Right atrium auricular region (tissue), 2 donors: Measurements from ENCODE around the gene UCN3. TPM values are rescaled to one million over a fixed set of nuclear protein-coding genes. Genes with fewer than 3 reads are reported as not detected.

Source experiments
- DNase-seq: peaks from one replicate; pipeline ENCODE4 v3.0.0-alpha.2; 2019; ENCODE audit warnings: low spot score
- H3K27ac ChIP-seq, 2 donors: fragments of 200-600 bp; sonication (generic); 1 replicate in 1 of 2; 2 replicates in 1 of 2; pipeline ENCODE4 v1.5.1; 2016 to 2019
- H3K27me3 ChIP-seq, 2 donors: fragments of 200-600 bp; sonication (generic); one replicate each; pipeline versions ENCODE4 v1.5.1 to v1.6.0; 2017 to 2019
- H3K36me3 ChIP-seq: fragments of 200-600 bp; sonication (generic); one replicate; pipeline ENCODE4 v1.5.1; 2016
- H3K4me1 ChIP-seq, 2 donors: fragments of 200-600 bp; sonication (generic); one replicate each; pipeline versions ENCODE4 v1.5.1 to v1.6.0; 2017 to 2019
- H3K4me3 ChIP-seq, 2 donors: fragments of 200-600 bp; sonication (generic); 1 replicate in 1 of 2; 2 replicates in 1 of 2; pipeline ENCODE4 v1.5.1; 2017 to 2019; ENCODE audit warnings: mild to moderate bottlenecking in 1 of 2, moderate library complexity in 1 of 2
- H3K9me3 ChIP-seq, 2 donors: fragments of 200-600 bp; sonication (generic); one replicate each; pipeline ENCODE4 v1.5.1; 2019
- CTCF ChIP-seq, 2 donors: fragments of 200-600 bp; sonication (generic); IDR thresholded peaks; one replicate each; pipeline ENCODE4 v1.5.1; 2019; ENCODE audit warnings: antibody characterized with exemption in 2 of 2
- total RNA-seq, 2 donors: library from RNA; depleted of rRNA; stranded (reverse); fragments of >200 nt; gene quantifications; one replicate each; pipeline ENCODE4 v1.1.0, GENCODE V29; 2016

The UCN3 gene
- total RNA-seq, 2 donors from 2014 or later: not detected

DNA sequence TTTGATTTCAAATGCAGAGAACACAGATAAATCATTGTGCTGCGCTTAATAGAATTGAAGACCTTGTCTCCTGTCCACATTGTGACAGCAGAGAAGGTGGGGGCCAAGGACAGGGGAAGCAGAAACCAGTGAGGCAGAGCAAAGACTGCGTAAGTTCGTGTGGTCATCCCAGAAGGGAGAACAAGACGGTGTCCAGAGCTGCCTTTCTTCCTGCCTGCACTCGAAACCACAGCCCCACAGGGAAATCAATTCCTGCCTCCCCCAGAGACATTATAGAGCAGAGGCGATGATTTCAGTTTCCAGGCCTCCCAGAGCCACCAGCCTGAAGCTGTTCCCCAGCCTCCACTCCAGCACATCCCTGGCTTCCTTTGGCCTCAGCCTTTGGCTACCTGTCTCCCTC is 39.7 kb upstream of the UCN3 start:
- Histone ChIP-seq H3K27ac (no peak overlapping the region), H3K27me3 (no peaks in the 10 kb centered on the region), H3K4me3 (no peak overlapping the region), H3K36me3 (no peaks in the 10 kb centered on the region), H3K4me1 (no peaks in the 10 kb centered on the region), H3K9me3 (no peaks in the 10 kb centered on the region)
- no peak for TF ChIP-seq CTCF (IDR thresholded peaks at IDR 0.05)
- no peak for DNase-seq

DNA sequence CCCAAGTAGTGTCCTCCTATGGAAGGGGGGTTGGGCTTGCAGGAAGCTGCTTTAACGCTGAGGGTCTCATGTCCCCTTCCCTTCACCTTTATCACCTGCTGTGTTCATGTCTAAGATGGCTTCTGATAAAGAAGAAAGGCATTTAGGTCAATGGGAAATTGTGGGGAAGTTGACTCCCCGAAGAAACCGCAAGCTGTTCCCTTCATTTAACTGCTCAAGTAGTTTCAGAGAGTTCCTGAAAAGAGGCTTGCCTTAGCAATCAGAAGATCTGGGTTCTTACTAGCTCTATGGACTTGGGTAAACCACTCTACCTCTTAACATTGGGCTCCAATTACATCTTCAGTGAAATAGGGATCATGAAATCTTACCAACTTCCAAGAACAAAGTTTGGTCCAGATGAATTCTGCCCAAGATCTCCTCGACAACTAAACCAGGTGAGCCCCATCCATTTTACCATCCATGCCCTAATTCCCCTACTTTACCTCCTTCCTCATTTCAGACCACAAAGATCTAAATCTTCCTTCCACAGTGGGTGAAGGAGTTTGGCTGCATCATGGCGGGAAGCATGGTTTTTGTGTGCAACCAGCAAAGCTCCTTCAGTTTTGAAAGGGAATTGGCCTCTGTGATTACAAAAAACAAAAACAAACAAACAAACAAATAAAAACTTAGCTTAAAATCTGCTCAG is 30.4 kb upstream of the UCN3 start:
- no peaks in the 10 kb centered on the region for H3K36me3 ChIP-seq
- H3K9me3 ChIP-seq: no peaks in the 10 kb centered on the region
- no peak overlapping the region for H3K27ac ChIP-seq
- no peak for TF ChIP-seq CTCF (IDR thresholded peaks at IDR 0.05)
- H3K27me3 ChIP-seq: no peaks in the 10 kb centered on the region
- H3K4me1 ChIP-seq: no peaks in the 10 kb centered on the region
- no peak overlapping the region for H3K4me3 ChIP-seq
- no peak for DNase-seq

DNA sequence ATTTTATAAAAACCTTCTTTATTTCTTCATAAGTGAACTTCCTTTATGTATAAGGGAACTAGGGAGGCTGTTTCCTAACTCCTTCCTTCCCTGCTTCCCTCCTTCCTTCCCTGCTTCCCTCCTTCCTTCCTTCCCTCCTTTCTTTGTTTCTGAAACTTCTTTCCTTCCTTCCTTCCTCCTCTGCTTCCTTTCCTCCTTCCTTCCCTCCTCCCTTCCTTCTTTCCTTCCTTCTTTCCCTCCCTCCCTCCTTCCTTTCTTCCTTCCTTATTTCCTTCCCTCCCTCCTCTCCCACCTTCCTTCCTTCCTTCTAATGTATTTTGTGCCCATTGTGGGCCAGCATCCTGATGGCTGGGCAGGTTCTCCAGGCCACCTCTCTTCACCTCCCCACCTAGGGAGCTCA is 26.8 kb upstream of the UCN3 start:
- Histone ChIP-seq H3K27me3 (no peaks in the 10 kb centered on the region), H3K4me3 (no peak overlapping the region), H3K9me3 (no peaks in the 10 kb centered on the region), H3K27ac (no peak overlapping the region), H3K4me1 (no peaks in the 10 kb centered on the region), H3K36me3 (no peaks in the 10 kb centered on the region)
- no peak for DNase-seq
- no peak for TF ChIP-seq CTCF (IDR thresholded peaks at IDR 0.05)

GRCh38 chr10:5343092-5343491 is 21.7 kb upstream of the UCN3 start:
- H3K4me3 ChIP-seq: no peak overlapping the region
- H3K36me3 ChIP-seq: no peaks in the 10 kb centered on the region

DNA sequence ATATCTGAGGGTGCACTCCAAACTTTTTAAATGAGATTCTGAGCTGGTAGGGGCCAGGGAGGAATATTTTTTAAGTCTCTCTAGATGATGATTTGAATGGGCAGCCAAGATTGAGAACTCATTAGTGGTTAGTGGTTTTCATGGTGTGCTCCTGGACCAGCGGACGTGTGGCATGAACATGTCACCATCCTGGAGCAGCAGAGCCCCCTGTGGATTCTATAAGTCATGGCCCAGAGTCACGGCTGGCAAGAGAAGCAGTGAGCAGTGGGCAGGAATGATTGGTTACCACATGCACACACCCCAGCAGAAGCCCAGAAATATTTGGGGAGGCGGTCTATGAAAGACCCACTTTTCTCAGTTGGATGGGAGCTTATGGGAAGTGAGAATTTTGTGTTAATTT is 21.2 kb upstream of the UCN3 start:
- no peak overlapping the region for H3K27ac ChIP-seq
- no peaks in the 10 kb centered on the region for H3K9me3 ChIP-seq
- no peak for DNase-seq
- no peak for TF ChIP-seq CTCF (IDR thresholded peaks at IDR 0.05)
- no peaks in the 10 kb centered on the region for H3K27me3 ChIP-seq
- H3K4me1 ChIP-seq: no peaks in the 10 kb centered on the region
- no peaks in the 10 kb centered on the region for H3K36me3 ChIP-seq
- no peak overlapping the region for H3K4me3 ChIP-seq

More at GRCh38 chr10:5343092-5343491, 21.7 kb upstream of the UCN3 start:
- no peak for DNase-seq
- Histone ChIP-seq H3K9me3 (no peaks in the 10 kb centered on the region), H3K27me3 (no peaks in the 10 kb centered on the region), H3K4me1 (no peaks in the 10 kb centered on the region), H3K27ac (no peak overlapping the region)
- TF ChIP-seq CTCF (IDR thresholded peaks at IDR 0.05): no peak

GRCh38 chr10:5343979-5344378 is 20.8 kb upstream of the UCN3 start:
- no peaks in the 10 kb centered on the region for H3K27me3 ChIP-seq
- H3K9me3 ChIP-seq: no peaks in the 10 kb centered on the region
- no peak for DNase-seq
- no peak overlapping the region for H3K27ac ChIP-seq
- no peaks in the 10 kb centered on the region for H3K36me3 ChIP-seq
- no peak for TF ChIP-seq CTCF (IDR thresholded peaks at IDR 0.05)
- no peaks in the 10 kb centered on the region for H3K4me1 ChIP-seq
- no peak overlapping the region for H3K4me3 ChIP-seq
